Lung (tissue), 12 donors: ENCODE measurements around the gene NOVA1. TPM values are rescaled to one million over a fixed set of nuclear protein-coding genes. Genes with fewer than 3 reads are reported as not detected.

Experiments used
- ATAC-seq: fragments of 200-7000 bp; cut with Tn5 transposase; one replicate; pipeline ENCODE4 v1.9.1; 2020; ENCODE audit warnings: moderate number of reproducible peaks; ENCODE audit not compliant: insufficient read depth, low FRiP score
- DNase-seq, 3 donors: peaks; one replicate each; pipeline ENCODE4 v3.0.0-alpha.2; 2013 to 2017
- H3K27ac ChIP-seq, 2 donors: one replicate each; pipeline ENCODE4 v1.5.1; 2013; ENCODE audit warnings: mild to moderate bottlenecking in 2 of 2, moderate library complexity in 2 of 2, control low read depth in 1 of 2, inconsistent platforms in 1 of 2, low read depth in 1 of 2, low read length in 1 of 2
- H3K27me3 ChIP-seq, 3 donors: one replicate each; pipeline ENCODE4 v1.5.1; 2013; ENCODE audit warnings: low read length in 2 of 3; ENCODE audit not compliant: control insufficient read depth in 3 of 3, insufficient read depth in 3 of 3
- H3K36me3 ChIP-seq, 4 donors: one replicate each; pipeline ENCODE4 v1.5.1; 2013; ENCODE audit warnings: low read length in 4 of 4, mild to moderate bottlenecking in 1 of 4, moderate library complexity in 1 of 4; ENCODE audit not compliant: control insufficient read depth in 4 of 4, insufficient read depth in 4 of 4
- H3K4me1 ChIP-seq, 5 donors: one replicate each; pipeline ENCODE4 v1.5.1; 2013; ENCODE audit warnings: low read length in 5 of 5, mild to moderate bottlenecking in 2 of 5, moderate library complexity in 1 of 5; ENCODE audit not compliant: control insufficient read depth in 5 of 5, insufficient read depth in 5 of 5
- H3K4me3 ChIP-seq: one replicate; pipeline ENCODE4 v1.5.1; 2013; ENCODE audit warnings: mild to moderate bottlenecking, control low read depth, moderate library complexity
- H3K9ac ChIP-seq, 2 donors: one replicate each; pipeline ENCODE4 v1.5.1; 2013; ENCODE audit warnings: low read length in 2 of 2, control low read depth in 1 of 2; ENCODE audit not compliant: insufficient read depth in 1 of 2
- H3K9me3 ChIP-seq, 4 donors: one replicate each; pipeline ENCODE4 v1.5.1; 2013; ENCODE audit warnings: low read length in 3 of 4, mild to moderate bottlenecking in 1 of 4, moderate library complexity in 1 of 4; ENCODE audit not compliant: control insufficient read depth in 4 of 4, insufficient read depth in 3 of 4
- CTCF ChIP-seq: IDR thresholded peaks from 2 replicates; pipeline ENCODE4 v1.5.1; 2012; ENCODE audit warnings: mild to moderate bottlenecking; ENCODE audit errors: control extremely low read depth, extremely low read depth
- WGBS, 2 donors: extraction: QIAGEN DNeasy Blood & Tissue Kit; methylation state at CpG; one replicate each; pipeline ENCODE4 v1.1.7; 2013; 5-methylcytosine and 5-hydroxymethylcytosine counted together
- polyA plus RNA-seq, 2 donors: library from polyadenylated mRNA; stranded (reverse); fragments of 200-250 nt; gene quantifications; one replicate each; pipeline ENCODE4 v1.2.1, GENCODE V29; 2013
- total RNA-seq, 2 donors: library from RNA; depleted of rRNA in 1 of 2; stranded (reverse); fragments of >200 nt in 1 of 2; gene quantifications; one replicate each; pipeline ENCODE4 v1.2.1, GENCODE V29; 2014 to 2021
- donor health status: control.
- donor health status: control.
- donor health status: Bipolar disorder and iron deficiency.
- donor health status: healthy.
- donor health status: DM: yes; HTN: yes; CAD: no.

The NOVA1 gene
- total and polyA plus RNA-seq, 4 donors, result 0.38 to 10.0 (median 2.1) TPM

GRCh38 chr14:26414926-26415325, 182.9 kb downstream of the NOVA1 start:
- H3K36me3 ChIP-seq, result no peaks in the 10 kb centered on the region
- H3K27me3 ChIP-seq, result no peaks in the 10 kb centered on the region
- DNase-seq, result no peak
- no peak overlapping the region for H3K27ac ChIP-seq
- no peak overlapping the region for H3K9ac ChIP-seq
- no peaks in the 10 kb centered on the region for H3K9me3 ChIP-seq
- H3K4me1 ChIP-seq, result no peaks in the 10 kb centered on the region
- TF ChIP-seq CTCF, result no peak
- no peak overlapping the region for H3K4me3 ChIP-seq
- ATAC-seq, result no peak

- DNase-seq (no peak), ATAC-seq (no peak)
- no peaks in the 10 kb centered on the region for H3K36me3 ChIP-seq
- 69 to 80% methylated on average over 1 of the region's 1 CpG for WGBS, 2 donors
- H3K4me3 ChIP-seq, result no peak overlapping the region
- H3K9ac ChIP-seq, result no peak overlapping the region
- no peak overlapping the region for H3K27ac ChIP-seq
- H3K27me3 ChIP-seq, result no peaks in the 10 kb centered on the region
- H3K9me3 ChIP-seq, result no peaks in the 10 kb centered on the region
- no peak for TF ChIP-seq CTCF
- no peaks in the 10 kb centered on the region for H3K4me1 ChIP-seq
Observed at GRCh38 chr14:26414103-26414502, 183.7 kb downstream of the NOVA1 start.

GRCh38 chr14:26412421-26412820, 185.4 kb downstream of the NOVA1 start:
- Histone ChIP-seq H3K4me3 (no peak overlapping the region), H3K36me3 (no peaks in the 10 kb centered on the region), H3K9me3 (no peaks in the 10 kb centered on the region), H3K27ac (no peak overlapping the region), H3K4me1 (no peaks in the 10 kb centered on the region), H3K9ac (no peak overlapping the region), H3K27me3 (no peaks in the 10 kb centered on the region)
- no peak for TF ChIP-seq CTCF
- DNase-seq, result no peak
- ATAC-seq, result no peak
- WGBS, 2 donors, result 86 to 87% methylated on average over 3 of the region's 3 CpGs

GRCh38 chr14:26410189-26410685, 187.6 kb downstream of the NOVA1 start:
- H3K4me3 ChIP-seq, result no peak overlapping the region
- no peaks in the 10 kb centered on the region for H3K4me1 ChIP-seq
- ATAC-seq, result no peak
- no peak for DNase-seq
- H3K27ac ChIP-seq, result no peak overlapping the region
- H3K36me3 ChIP-seq, result no peaks in the 10 kb centered on the region
- no peaks in the 10 kb centered on the region for H3K9me3 ChIP-seq
- no peak for TF ChIP-seq CTCF
- no peaks in the 10 kb centered on the region for H3K27me3 ChIP-seq
- H3K9ac ChIP-seq, result no peak overlapping the region
